ENCODE measurements around the gene PROCR. TPM values are rescaled to one million over a fixed set of nuclear protein-coding genes. Genes with fewer than 3 reads are reported as not detected.

PROCR gene
- total RNA-seq, 2 donors from 2014 or later: 9.8 to 14.5 TPM

- Histone ChIP-seq H3K36me3 (peaks cover 9% of the 10 kb centered on the region), H3K27me3 (no peaks in the 10 kb centered on the region), H3K27ac (no peak overlapping the region), H3K9ac (ENCODE audit: low read depth in 2 of 2, low read length in 2 of 2) (no peak overlapping the region), H3K4me1 (no peaks in the 10 kb centered on the region), H3K4me3 (no peak overlapping the region), H3K9me3 (no peaks in the 10 kb centered on the region)
- TF ChIP-seq, protein P1, sequence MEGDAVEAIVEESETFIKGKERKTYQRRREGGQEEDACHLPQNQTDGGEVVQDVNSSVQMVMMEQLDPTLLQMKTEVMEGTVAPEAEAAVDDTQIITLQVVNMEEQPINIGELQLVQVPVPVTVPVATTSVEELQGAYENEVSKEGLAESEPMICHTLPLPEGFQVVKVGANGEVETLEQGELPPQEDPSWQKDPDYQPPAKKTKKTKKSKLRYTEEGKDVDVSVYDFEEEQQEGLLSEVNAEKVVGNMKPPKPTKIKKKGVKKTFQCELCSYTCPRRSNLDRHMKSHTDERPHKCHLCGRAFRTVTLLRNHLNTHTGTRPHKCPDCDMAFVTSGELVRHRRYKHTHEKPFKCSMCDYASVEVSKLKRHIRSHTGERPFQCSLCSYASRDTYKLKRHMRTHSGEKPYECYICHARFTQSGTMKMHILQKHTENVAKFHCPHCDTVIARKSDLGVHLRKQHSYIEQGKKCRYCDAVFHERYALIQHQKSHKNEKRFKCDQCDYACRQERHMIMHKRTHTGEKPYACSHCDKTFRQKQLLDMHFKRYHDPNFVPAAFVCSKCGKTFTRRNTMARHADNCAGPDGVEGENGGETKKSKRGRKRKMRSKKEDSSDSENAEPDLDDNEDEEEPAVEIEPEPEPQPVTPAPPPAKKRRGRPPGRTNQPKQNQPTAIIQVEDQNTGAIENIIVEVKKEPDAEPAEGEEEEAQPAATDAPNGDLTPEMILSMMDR (IDR thresholded peaks at IDR 0.05): no peak
- DNase-seq: no peak
- intact Hi-C loops (cut with DNase I): no loop called here
Observed at GRCh38 chr20:35133031-35133430, 38.8 kb upstream of the PROCR start.

DNA sequence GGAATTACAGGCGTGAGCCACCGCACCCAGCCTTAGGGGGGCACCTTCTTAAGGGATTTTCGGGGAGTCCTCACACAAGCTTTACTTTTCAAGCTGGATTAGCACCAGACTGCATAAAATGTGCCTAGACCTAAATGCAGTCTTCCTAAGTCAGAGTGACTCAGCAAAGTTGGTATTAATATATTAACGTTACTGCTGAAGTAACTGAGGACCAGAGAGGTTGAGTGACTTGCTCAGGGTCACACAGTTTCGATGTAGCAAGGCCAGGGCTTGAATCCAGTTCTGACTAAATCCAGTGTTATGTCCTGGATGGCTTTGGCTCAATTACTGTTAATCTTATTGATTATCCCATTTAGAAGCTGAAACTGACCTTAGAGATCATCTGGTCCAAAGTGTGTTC, 38.1 kb upstream of the PROCR start:
- no peak overlapping the region for H3K27ac ChIP-seq
- H3K27me3 ChIP-seq: no peaks in the 10 kb centered on the region
- H3K9me3 ChIP-seq: no peaks in the 10 kb centered on the region
- H3K4me3 ChIP-seq: no peak overlapping the region
- no peak overlapping the region for H3K9ac ChIP-seq (ENCODE audit: low read depth in 2 of 2, low read length in 2 of 2)
- H3K36me3 ChIP-seq: peaks cover 9% of the 10 kb centered on the region
- no peaks in the 10 kb centered on the region for H3K4me1 ChIP-seq
- intact Hi-C loops (cut with DNase I): no loop called here
- TF ChIP-seq, protein P1 (IDR thresholded peaks at IDR 0.05): no peak
- DNase-seq: no peak

GRCh38 chr20:35134472-35134871, 37.4 kb upstream of the PROCR start:
- DNase-seq: no peak
- peaks cover 9% of the 10 kb centered on the region for H3K36me3 ChIP-seq
- no peak overlapping the region for H3K27ac ChIP-seq
- TF ChIP-seq, protein P1 (IDR thresholded peaks at IDR 0.05): no peak
- no peaks in the 10 kb centered on the region for H3K27me3 ChIP-seq
- intact Hi-C loops (cut with DNase I): no loop called here
- no peaks in the 10 kb centered on the region for H3K9me3 ChIP-seq
- no peak overlapping the region for H3K4me3 ChIP-seq
- H3K9ac ChIP-seq (ENCODE audit: low read depth in 2 of 2, low read length in 2 of 2): no peak overlapping the region
- no peaks in the 10 kb centered on the region for H3K4me1 ChIP-seq

DNA sequence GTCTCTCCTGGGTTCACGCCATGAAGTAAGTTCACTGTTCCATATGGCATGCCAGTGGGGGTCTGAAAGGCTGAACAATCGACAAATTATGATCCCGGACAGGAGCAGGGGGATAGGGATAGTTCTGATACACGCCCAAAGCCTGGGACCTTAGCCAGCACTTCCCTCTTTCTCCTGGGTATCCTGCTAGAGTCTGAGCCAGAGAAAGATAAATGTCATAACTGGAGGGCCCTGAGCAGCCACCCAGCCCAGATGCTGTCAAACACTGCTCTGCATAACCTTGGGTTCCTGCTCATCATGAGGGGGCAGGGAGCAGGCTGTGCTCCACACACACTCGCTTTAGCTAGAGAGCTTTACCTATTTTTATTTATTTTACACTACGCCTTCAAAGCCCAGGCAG, 37.0 kb upstream of the PROCR start:
- Histone ChIP-seq H3K27me3 (no peaks in the 10 kb centered on the region), H3K36me3 (peaks cover 9% of the 10 kb centered on the region), H3K9ac (ENCODE audit: low read depth in 2 of 2, low read length in 2 of 2) (no peak overlapping the region), H3K4me3 (no peak overlapping the region), H3K27ac (no peak overlapping the region), H3K4me1 (no peaks in the 10 kb centered on the region), H3K9me3 (no peaks in the 10 kb centered on the region)
- TF ChIP-seq, protein P1 (IDR thresholded peaks at IDR 0.05): no peak
- DNase-seq: no peak
- intact Hi-C loops (cut with DNase I): no loop called here

DNA sequence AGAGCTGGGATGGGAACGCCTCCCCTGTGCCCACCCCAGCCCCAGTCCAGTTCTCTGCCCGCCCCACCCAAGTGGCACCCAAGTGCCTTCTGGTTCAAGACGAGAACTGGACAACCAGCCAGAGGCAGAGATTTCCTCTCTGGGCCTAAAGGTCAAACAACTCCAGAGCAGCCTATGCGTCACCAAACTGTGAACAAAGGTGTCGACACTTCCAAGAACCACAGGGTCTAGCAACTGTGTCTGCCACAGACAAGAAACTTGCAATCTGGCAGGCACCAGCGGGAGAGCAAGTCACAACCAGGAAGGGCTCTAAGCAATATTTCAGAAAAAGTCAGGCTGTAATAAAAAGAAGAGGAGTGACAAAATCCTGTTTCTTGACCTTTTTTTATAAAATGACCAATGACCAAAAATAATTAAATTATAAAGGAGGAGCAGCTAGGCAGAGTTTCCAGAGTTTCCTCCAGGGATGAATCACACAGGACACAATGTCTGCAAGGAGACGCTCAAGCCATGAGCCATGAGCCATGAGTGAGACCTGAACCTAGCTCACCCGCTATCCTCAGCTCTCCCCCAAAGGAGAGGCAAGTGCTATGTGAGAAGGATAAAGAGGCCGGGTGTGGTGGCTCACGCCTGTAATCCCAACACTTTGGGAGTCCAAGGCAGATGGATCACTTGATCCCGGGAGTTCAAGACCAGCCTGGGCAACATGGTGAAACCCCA, 35.8 kb upstream of the PROCR start:
- Histone ChIP-seq H3K27me3 (no peaks in the 10 kb centered on the region), H3K9me3 (no peaks in the 10 kb centered on the region), H3K36me3 (peaks cover 9% of the 10 kb centered on the region), H3K4me1 (no peaks in the 10 kb centered on the region), H3K9ac (ENCODE audit: low read depth in 2 of 2, low read length in 2 of 2) (no peak overlapping the region), H3K4me3 (no peak overlapping the region), H3K27ac (no peak overlapping the region)
- TF ChIP-seq, protein P1 (IDR thresholded peaks at IDR 0.05): no peak
- no peak for DNase-seq
- intact Hi-C loops (cut with DNase I): no loop called here

Data from colonic mucosa (tissue), 4 donors.